GM21367 (cell line): ENCODE measurements around the gene ATP8B4.

Experiments used
- ATAC-seq: cut with Tn5 transposase; IDR thresholded peaks from one replicate; pipeline ENCODE4 v1.9.1; 2021; ENCODE audit not compliant: unreplicated experiment

Gene ATP8B4

GRCh38 chr15:49870472-49870871, 248.6 kb downstream of the ATP8B4 start:
- no peak for ATAC-seq

GRCh38 chr15:49868348-49868747, 250.7 kb downstream of the ATP8B4 start:
- ATAC-seq: no peak

GRCh38 chr15:49865925-49866757, 252.9 kb downstream of the ATP8B4 start:
- no peak for ATAC-seq

GRCh38 chr15:49864251-49864650, 254.8 kb downstream of the ATP8B4 start:
- ATAC-seq: no peak

GRCh38 chr15:49863431-49864224, 255.4 kb downstream of the ATP8B4 start:
- ATAC-seq: no peak

- no peak for ATAC-seq
Observed at GRCh38 chr15:49860101-49860500, 258.9 kb downstream of the ATP8B4 start.

GRCh38 chr15:49857496-49858475, 261.2 kb downstream of the ATP8B4 start:
- ATAC-seq: no peak

GRCh38 chr15:49855917-49856637, 263.0 kb downstream of the ATP8B4 start:
- ATAC-seq: no peak

GRCh38 chr15:49852756-49853155, 266.3 kb downstream of the ATP8B4 start:
- no peak for ATAC-seq

- no peak for ATAC-seq
Observed at GRCh38 chr15:49848807-49849206, 270.2 kb downstream of the ATP8B4 start.

GRCh38 chr15:49848282-49848724, 270.7 kb downstream of the ATP8B4 start:
- no peak for ATAC-seq

- ATAC-seq: no peak
Observed at GRCh38 chr15:49847423-49848281, 271.4 kb downstream of the ATP8B4 start.

GRCh38 chr15:49844390-49844789, 274.6 kb downstream of the ATP8B4 start:
- no peak for ATAC-seq

GRCh38 chr15:49843725-49844124, 275.3 kb downstream of the ATP8B4 start:
- ATAC-seq: no peak

- no peak for ATAC-seq
Observed at GRCh38 chr15:49842031-49842730, 276.9 kb downstream of the ATP8B4 start.

- no peak for ATAC-seq
Observed at GRCh38 chr15:49832511-49832910, 286.5 kb downstream of the ATP8B4 start.

GRCh38 chr15:49831206-49831965, 287.6 kb downstream of the ATP8B4 start:
- ATAC-seq: no peak

- ATAC-seq: no peak
Observed at GRCh38 chr15:49830391-49830790, 288.6 kb downstream of the ATP8B4 start.
